ENCODE data around the gene MEGF6. TPM values are rescaled to one million over a fixed set of nuclear protein-coding genes. Genes with fewer than 3 reads are reported as not detected.

Gene MEGF6
- total RNA-seq, 2 experiments from 2014 or later = 57.5 to 62.2 TPM

GRCh38 chr1:3533067-3534048 is 78.0 kb downstream of the MEGF6 start:
- Histone ChIP-seq H3K9me3 (ENCODE audit: control insufficient read depth in 1 of 2, insufficient read depth in 1 of 2, low read length in 2 of 2) (no peaks in the 10 kb centered on the region), H3K4me1 (ENCODE audit: insufficient read depth, low read length) (peaks cover 18% of the 10 kb centered on the region), H3K4me3 (ENCODE audit: low read length) (no peak overlapping the region), H3K27me3 (ENCODE audit: control insufficient read depth in 1 of 2, insufficient read depth in 2 of 2, low read length in 2 of 2) (no peaks in the 10 kb centered on the region), H3K36me3 (ENCODE audit: insufficient read depth, low read length) (no peaks in the 10 kb centered on the region), H3K27ac (ENCODE audit: low read depth in 1 of 2, low read length in 2 of 2) (no peak overlapping the region)
- H3K4me1 Mint-ChIP-seq (ENCODE audit: low read depth) = peaks cover 21% of the 10 kb centered on the region
- ChIA-PET CTCF (interaction anchor here (0.8 kb wide), 1 partner anchor 93 kb away, joined by 3 read pairs; no protein-coding TSS in a partner anchor), POLR2A (no interaction called here)
- H3K27me3 Mint-ChIP-seq = no peaks in the 10 kb centered on the region
- H3K9me3 Mint-ChIP-seq = no peaks in the 10 kb centered on the region
- no peaks in the 10 kb centered on the region for H3K36me3 Mint-ChIP-seq (ENCODE audit: low read depth)
- intact Hi-C loops (cut with DNase I, micrococcal nuclease) = loop anchor here in 1 of 2 experiments (2.0 kb wide), 1 partner anchor 89 kb away; no protein-coding TSS in a partner anchor
- no peak for DNase-seq
- no peak for ATAC-seq (ENCODE audit: poor library complexity)
- H3K27ac Mint-ChIP-seq = peak overlapping the region; percentile 9
- TF ChIP-seq CTCF (IDR thresholded peaks at IDR 0.05) = no peak
- peak overlapping the region; percentile 73 for H3K4me3 Mint-ChIP-seq

- POLR2A ChIA-PET = interaction anchor here (0.6 to 1.8 kb wide), 6 partner anchors 14 to 947 kb away, joined by 3 to 6 read pairs (median 4); partner anchors contain the start of gene LRRC47
- DNase-seq = no peak
- no peak for ATAC-seq (ENCODE audit: poor library complexity)
- no peaks in the 10 kb centered on the region for H3K9me3 ChIP-seq (ENCODE audit: control insufficient read depth in 1 of 2, insufficient read depth in 1 of 2, low read length in 2 of 2)
- H3K4me3 ChIP-seq (ENCODE audit: low read length) = no peak overlapping the region
- no peak for TF ChIP-seq CTCF (IDR thresholded peaks at IDR 0.05)
- Mint-ChIP-seq H3K36me3 (ENCODE audit: low read depth) (no peaks in the 10 kb centered on the region), H3K27me3 (no peaks in the 10 kb centered on the region), H3K27ac (peak overlapping the region; percentile 82), H3K9me3 (no peaks in the 10 kb centered on the region), H3K4me3 (peak overlapping the region; percentile 80), H3K4me1 (ENCODE audit: low read depth) (peaks cover 27% of the 10 kb centered on the region)
- intact Hi-C loops (cut with DNase I, micrococcal nuclease) = loop anchor here in 1 of 2 experiments (2.0 kb wide), 1 partner anchor 91 kb away; no protein-coding TSS in a partner anchor
- CTCF ChIA-PET = no interaction called here
- peaks cover 18% of the 10 kb centered on the region for H3K4me1 ChIP-seq (ENCODE audit: insufficient read depth, low read length)
- no peaks in the 10 kb centered on the region for H3K27me3 ChIP-seq (ENCODE audit: control insufficient read depth in 1 of 2, insufficient read depth in 2 of 2, low read length in 2 of 2)
- H3K27ac ChIP-seq (ENCODE audit: low read depth in 1 of 2, low read length in 2 of 2) = no peak overlapping the region
- no peaks in the 10 kb centered on the region for H3K36me3 ChIP-seq (ENCODE audit: insufficient read depth, low read length)
Observed at GRCh38 chr1:3531928-3532327, 79.4 kb downstream of the MEGF6 start.

- no peak for TF ChIP-seq CTCF (IDR thresholded peaks at IDR 0.05)
- CTCF ChIA-PET = no interaction called here
- DNase-seq = peak; percentile 67 to 96 (median 84)
- H3K27me3 Mint-ChIP-seq = no peaks in the 10 kb centered on the region
- Histone ChIP-seq H3K4me1 (ENCODE audit: insufficient read depth, low read length) (peaks cover 18% of the 10 kb centered on the region), H3K27ac (ENCODE audit: low read depth in 1 of 2, low read length in 2 of 2) (peak overlapping the region; percentile 36 to 56), H3K27me3 (ENCODE audit: control insufficient read depth in 1 of 2, insufficient read depth in 2 of 2, low read length in 2 of 2) (no peaks in the 10 kb centered on the region), H3K4me3 (ENCODE audit: low read length) (peak overlapping the region; percentile 87), H3K36me3 (ENCODE audit: insufficient read depth, low read length) (no peaks in the 10 kb centered on the region), H3K9me3 (ENCODE audit: control insufficient read depth in 1 of 2, insufficient read depth in 1 of 2, low read length in 2 of 2) (no peaks in the 10 kb centered on the region)
- no peaks in the 10 kb centered on the region for H3K36me3 Mint-ChIP-seq (ENCODE audit: low read depth)
- ATAC-seq (ENCODE audit: poor library complexity) = peak; percentile 79
- intact Hi-C loops (cut with DNase I, micrococcal nuclease) = no loop called here
- peak overlapping the region; percentile 84 for H3K4me3 Mint-ChIP-seq
- H3K4me1 Mint-ChIP-seq (ENCODE audit: low read depth) = peaks cover 27% of the 10 kb centered on the region
- POLR2A ChIA-PET = interaction anchor here (0.5 to 1.8 kb wide), 8 partner anchors 8 to 946 kb away, joined by 3 to 6 read pairs (median 3); partner anchors contain the start of gene LRRC47
- peak overlapping the region; percentile 82 for H3K27ac Mint-ChIP-seq
- H3K9me3 Mint-ChIP-seq = no peaks in the 10 kb centered on the region
Observed at GRCh38 chr1:3530926-3531818, 80.1 kb downstream of the MEGF6 start.

All from CD4-positive, alpha-beta T cell (primary cell).